ENCODE data around the gene WDR5. TPM values are rescaled to one million over a fixed set of nuclear protein-coding genes. Genes with fewer than 3 reads are reported as not detected.

Gene WDR5
- total RNA-seq, 2 experiments from 2014 or later = 64.6 to 65.6 TPM

- Mint-ChIP-seq H3K4me3 (no peak overlapping the region), H3K9me3 (no peaks in the 10 kb centered on the region), H3K36me3 (no peaks in the 10 kb centered on the region), H3K4me1 (peaks cover 1% of the 10 kb centered on the region), H3K27me3 (no peaks in the 10 kb centered on the region), H3K27ac (no peak overlapping the region)
- DNase-seq = no peak
Measured at GRCh38 chr9:134172198-134173126, 36.6 kb downstream of the WDR5 start.

GRCh38 chr9:134173127-134174072 lies 37.5 kb downstream of the WDR5 start:
- peaks cover 1% of the 10 kb centered on the region for H3K4me1 Mint-ChIP-seq
- H3K27ac Mint-ChIP-seq = no peak overlapping the region
- no peak for DNase-seq
- H3K9me3 Mint-ChIP-seq = no peaks in the 10 kb centered on the region
- no peaks in the 10 kb centered on the region for H3K27me3 Mint-ChIP-seq
- no peaks in the 10 kb centered on the region for H3K36me3 Mint-ChIP-seq
- no peak overlapping the region for H3K4me3 Mint-ChIP-seq

- Mint-ChIP-seq H3K27ac (no peak overlapping the region), H3K4me1 (peaks cover 3% of the 10 kb centered on the region), H3K4me3 (no peak overlapping the region), H3K36me3 (no peaks in the 10 kb centered on the region), H3K27me3 (no peaks in the 10 kb centered on the region), H3K9me3 (no peaks in the 10 kb centered on the region)
- no peak for DNase-seq
Measured at GRCh38 chr9:134174073-134174449, 38.2 kb downstream of the WDR5 start.

GRCh38 chr9:134174526-134175290 lies 38.8 kb downstream of the WDR5 start:
- no peaks in the 10 kb centered on the region for H3K9me3 Mint-ChIP-seq
- no peaks in the 10 kb centered on the region for H3K27me3 Mint-ChIP-seq
- DNase-seq = no peak
- no peak overlapping the region for H3K27ac Mint-ChIP-seq
- H3K4me1 Mint-ChIP-seq = peaks cover 5% of the 10 kb centered on the region
- no peaks in the 10 kb centered on the region for H3K36me3 Mint-ChIP-seq
- H3K4me3 Mint-ChIP-seq = no peak overlapping the region

GRCh38 chr9:134175291-134175807 lies 39.5 kb downstream of the WDR5 start:
- Mint-ChIP-seq H3K27me3 (no peaks in the 10 kb centered on the region), H3K36me3 (no peaks in the 10 kb centered on the region), H3K4me1 (peaks cover 5% of the 10 kb centered on the region), H3K9me3 (no peaks in the 10 kb centered on the region), H3K27ac (no peak overlapping the region), H3K4me3 (no peak overlapping the region)
- DNase-seq = no peak

GRCh38 chr9:134175808-134176598 lies 40.1 kb downstream of the WDR5 start:
- Mint-ChIP-seq H3K4me1 (peaks cover 5% of the 10 kb centered on the region), H3K27me3 (no peaks in the 10 kb centered on the region), H3K27ac (no peak overlapping the region), H3K36me3 (no peaks in the 10 kb centered on the region), H3K9me3 (no peaks in the 10 kb centered on the region), H3K4me3 (no peak overlapping the region)
- DNase-seq = no peak

GRCh38 chr9:134176599-134176968 lies 40.7 kb downstream of the WDR5 start:
- Mint-ChIP-seq H3K27ac (no peak overlapping the region), H3K4me1 (peaks cover 4% of the 10 kb centered on the region), H3K4me3 (no peak overlapping the region), H3K9me3 (no peaks in the 10 kb centered on the region), H3K27me3 (no peaks in the 10 kb centered on the region), H3K36me3 (no peaks in the 10 kb centered on the region)
- no peak for DNase-seq

- H3K4me3 Mint-ChIP-seq = no peak overlapping the region
- no peak overlapping the region for H3K27ac Mint-ChIP-seq
- H3K27me3 Mint-ChIP-seq = no peaks in the 10 kb centered on the region
- peaks cover 4% of the 10 kb centered on the region for H3K4me1 Mint-ChIP-seq
- H3K9me3 Mint-ChIP-seq = no peaks in the 10 kb centered on the region
- no peak for DNase-seq
- no peaks in the 10 kb centered on the region for H3K36me3 Mint-ChIP-seq
Measured at GRCh38 chr9:134177186-134177585, 41.3 kb downstream of the WDR5 start.

- DNase-seq = no peak
- Mint-ChIP-seq H3K27me3 (no peaks in the 10 kb centered on the region), H3K9me3 (no peaks in the 10 kb centered on the region), H3K27ac (no peak overlapping the region), H3K4me3 (no peak overlapping the region), H3K36me3 (no peaks in the 10 kb centered on the region), H3K4me1 (peaks cover 4% of the 10 kb centered on the region)
Measured at GRCh38 chr9:134177624-134178393, 41.9 kb downstream of the WDR5 start.

GRCh38 chr9:134178394-134178767 lies 42.5 kb downstream of the WDR5 start:
- DNase-seq = no peak
- Mint-ChIP-seq H3K4me1 (peaks cover 4% of the 10 kb centered on the region), H3K27me3 (no peaks in the 10 kb centered on the region), H3K4me3 (no peak overlapping the region), H3K9me3 (no peaks in the 10 kb centered on the region), H3K36me3 (no peaks in the 10 kb centered on the region), H3K27ac (no peak overlapping the region)

- DNase-seq = no peak
- Mint-ChIP-seq H3K4me1 (peaks cover 4% of the 10 kb centered on the region), H3K4me3 (no peak overlapping the region)
Measured at GRCh38 chr9:134178768-134179551, 43.1 kb downstream of the WDR5 start.

GRCh38 chr9:134179595-134179917 lies 43.7 kb downstream of the WDR5 start:
- no peaks in the 10 kb centered on the region for H3K36me3 Mint-ChIP-seq
- H3K27me3 Mint-ChIP-seq = no peaks in the 10 kb centered on the region
- no peak for DNase-seq
- H3K4me1 Mint-ChIP-seq = peaks cover 4% of the 10 kb centered on the region
- H3K4me3 Mint-ChIP-seq = no peak overlapping the region
- H3K9me3 Mint-ChIP-seq = no peaks in the 10 kb centered on the region
- no peak overlapping the region for H3K27ac Mint-ChIP-seq

More at GRCh38 chr9:134178768-134179551, 43.1 kb downstream of the WDR5 start:
- H3K27me3 Mint-ChIP-seq = no peaks in the 10 kb centered on the region
- no peaks in the 10 kb centered on the region for H3K36me3 Mint-ChIP-seq
- H3K9me3 Mint-ChIP-seq = no peaks in the 10 kb centered on the region
- H3K27ac Mint-ChIP-seq = no peak overlapping the region

Data from activated naive CD8-positive, alpha-beta T cell treated with anti-CD3 and anti-CD28 coated beads for 36 hours (primary cell).